ENCODE results near the gene CLSTN3.

The CLSTN3 gene

DNA sequence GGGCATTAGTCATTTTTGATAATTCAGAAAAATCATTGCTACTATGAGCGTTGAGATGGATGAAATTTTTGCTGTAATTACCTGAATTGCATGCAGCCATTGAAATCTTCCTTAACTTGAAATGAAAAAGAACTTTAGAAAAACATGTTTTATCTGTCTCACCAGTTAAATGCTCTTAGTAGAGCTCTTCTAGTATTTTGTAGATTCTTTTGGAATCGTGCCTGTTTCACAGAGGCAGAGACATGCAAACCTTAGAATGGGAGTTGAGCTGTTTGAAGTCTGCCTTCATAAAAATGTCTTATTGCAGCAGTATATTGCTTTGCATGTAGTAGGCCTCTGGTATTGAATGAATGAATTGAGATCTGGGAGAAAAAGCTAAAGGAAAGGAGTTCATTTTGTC lies 63.5 kb downstream of the CLSTN3 start:
- DNase-seq = no peak

DNA sequence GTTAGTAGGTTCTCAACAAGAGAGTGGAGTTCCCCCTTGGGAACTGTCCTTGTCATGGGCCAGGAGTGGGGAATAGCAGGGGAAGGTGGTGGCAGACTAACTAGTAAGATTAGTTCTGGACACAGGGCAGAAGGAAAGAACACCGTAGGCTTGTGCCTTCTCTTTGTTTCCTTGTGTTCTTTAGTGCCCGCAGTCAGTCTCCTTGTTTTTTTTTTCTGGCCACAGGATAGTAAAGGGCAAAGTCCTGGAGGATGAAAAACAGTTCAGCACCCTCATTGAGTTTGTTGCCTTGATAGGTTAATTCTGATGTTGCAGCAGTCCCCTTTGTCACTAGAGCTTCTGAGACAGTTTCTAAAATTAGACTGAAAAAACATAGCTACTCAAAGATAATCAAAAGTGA lies 67.7 kb downstream of the CLSTN3 start:
- no peak for DNase-seq

DNA sequence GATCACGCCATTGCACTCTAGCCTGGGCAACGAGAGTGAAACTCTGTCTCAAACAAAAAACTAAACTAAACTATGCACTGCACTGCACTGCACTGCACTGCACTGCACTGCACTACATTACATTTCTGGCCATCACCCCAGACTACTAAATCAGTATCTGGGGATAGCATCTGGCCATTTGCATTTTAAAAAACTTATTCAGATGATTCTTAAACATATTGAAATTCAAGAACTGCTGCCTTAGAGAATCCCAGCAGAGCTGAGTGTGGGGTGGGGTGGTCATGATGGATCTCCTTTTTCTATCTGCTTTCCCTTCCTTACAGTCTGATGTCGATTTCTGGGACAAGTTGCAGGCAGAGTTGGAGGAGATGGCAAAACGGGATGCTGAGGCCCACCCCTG lies 72.9 kb downstream of the CLSTN3 start:
- no peak for DNase-seq

DNA sequence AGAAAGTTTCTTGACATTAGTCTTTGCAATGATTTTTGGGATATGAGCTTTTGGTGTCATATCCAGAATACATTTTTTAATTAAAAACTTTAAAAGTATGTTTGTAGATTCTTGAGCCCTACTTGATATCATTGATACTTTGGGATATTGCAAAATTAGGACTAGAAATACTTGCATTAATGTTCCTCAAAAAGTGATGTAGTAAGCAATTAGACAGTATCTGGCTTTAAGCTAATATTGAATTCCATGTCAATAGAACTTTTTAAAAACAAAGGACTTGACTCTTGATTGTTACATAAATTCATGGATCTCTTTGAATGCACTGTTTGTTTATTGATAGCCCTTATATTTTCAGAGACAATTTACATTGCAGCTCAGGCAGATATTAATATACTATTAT lies 74.9 kb downstream of the CLSTN3 start:
- no peak for DNase-seq

DNA sequence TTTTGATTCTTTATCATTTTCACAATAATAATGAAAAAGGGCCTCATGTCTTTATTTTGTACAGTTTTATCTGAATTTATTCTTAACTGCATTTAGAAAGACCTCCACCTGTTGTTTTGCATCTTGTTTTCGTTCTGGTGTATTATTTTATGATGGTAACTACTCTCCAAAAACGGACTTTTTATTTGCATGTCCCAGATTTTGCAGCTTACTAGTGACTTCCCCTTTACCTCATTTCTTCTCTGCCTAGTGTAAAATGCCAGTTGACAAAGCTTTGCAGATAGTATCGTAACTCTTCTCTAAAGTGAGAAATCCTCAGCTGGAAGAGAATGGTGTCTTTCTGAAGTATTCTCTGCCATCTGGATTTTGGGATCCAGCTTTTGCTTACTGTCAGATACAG lies 76.5 kb downstream of the CLSTN3 start:
- no peak for DNase-seq

DNA sequence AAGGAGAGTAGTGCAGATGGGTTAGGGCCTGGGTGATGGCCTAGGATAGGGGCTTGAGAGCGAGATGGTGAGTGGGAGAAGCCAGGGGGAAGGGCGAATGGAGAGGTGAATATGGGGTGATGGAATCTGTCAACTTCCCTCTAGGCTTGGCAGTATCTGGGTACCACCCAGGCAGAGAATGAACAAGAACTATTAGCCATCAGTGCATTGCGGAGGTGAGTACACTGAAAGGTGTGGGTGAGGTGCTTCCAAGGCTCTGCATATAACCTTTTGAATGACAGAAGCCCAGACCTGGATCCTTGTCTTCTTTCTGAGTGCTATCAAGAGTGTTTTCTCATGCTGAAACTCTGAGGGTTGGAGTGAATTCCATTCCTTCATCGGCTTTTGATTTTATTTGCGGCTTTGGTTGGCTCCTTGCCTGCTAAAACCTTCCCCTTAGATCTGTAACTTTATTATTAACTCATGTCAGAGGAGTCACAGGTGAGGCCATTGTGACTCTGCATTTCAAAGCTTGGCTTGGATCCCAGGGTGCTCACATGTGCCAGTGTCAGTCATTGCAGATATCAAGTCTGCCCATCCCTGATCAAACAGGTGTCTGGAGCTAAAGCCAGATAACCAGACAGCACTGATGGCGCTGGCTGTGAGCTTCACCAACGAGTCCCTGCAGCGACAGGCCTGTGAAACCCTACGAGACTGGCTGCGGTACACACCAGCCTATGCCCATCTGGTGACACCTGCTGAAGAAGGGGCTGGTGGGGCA lies 77.9 kb downstream of the CLSTN3 start:
- no peak for DNase-seq

All from activated T-cell treated with anti-CD3 and anti-CD28 coated beads for 4 hours (primary cell).